Measurements from ENCODE around the gene IFT88.

Gene IFT88

DNA sequence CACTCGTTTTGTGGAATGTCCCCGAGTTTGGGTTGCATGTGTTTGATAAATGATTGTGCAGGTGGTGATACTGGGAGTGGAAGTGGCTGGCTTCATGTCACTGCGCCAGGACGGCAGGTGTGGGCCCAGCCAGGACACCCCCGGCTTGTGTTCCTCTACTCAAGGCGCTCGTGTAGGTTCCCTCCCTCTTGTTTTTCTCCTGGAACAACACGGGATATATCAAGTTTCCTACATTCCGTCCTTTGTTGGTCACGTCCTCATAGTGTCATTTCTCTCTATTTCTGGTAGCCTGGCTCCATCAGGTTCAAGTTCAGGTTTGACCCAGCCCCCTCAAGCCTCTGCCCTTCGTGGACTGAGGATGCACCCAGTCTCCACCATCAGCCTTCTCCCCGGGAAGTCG, 152.8 kb downstream of the IFT88 start:
- no peak for DNase-seq

DNA sequence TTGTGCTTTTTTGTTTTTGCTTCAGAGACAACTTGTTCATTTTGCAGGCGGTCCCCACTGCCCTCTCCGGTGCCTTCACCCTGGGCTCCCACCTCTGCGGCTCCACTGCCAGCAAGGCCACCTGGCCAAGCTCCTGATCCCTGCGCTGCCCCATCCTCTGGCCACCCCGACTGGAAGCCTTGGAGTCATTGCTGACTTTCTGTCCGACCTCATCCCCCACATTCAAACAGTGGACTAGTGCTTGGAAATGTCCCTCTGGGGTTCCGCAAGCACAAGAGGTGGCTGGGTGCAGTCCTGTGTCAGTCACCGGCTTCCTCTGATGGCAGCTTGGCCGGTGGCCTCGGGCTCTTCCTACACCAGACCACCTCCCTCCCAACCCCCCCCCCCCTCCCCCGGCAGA, 153.5 kb downstream of the IFT88 start:
- no peak for DNase-seq

DNA sequence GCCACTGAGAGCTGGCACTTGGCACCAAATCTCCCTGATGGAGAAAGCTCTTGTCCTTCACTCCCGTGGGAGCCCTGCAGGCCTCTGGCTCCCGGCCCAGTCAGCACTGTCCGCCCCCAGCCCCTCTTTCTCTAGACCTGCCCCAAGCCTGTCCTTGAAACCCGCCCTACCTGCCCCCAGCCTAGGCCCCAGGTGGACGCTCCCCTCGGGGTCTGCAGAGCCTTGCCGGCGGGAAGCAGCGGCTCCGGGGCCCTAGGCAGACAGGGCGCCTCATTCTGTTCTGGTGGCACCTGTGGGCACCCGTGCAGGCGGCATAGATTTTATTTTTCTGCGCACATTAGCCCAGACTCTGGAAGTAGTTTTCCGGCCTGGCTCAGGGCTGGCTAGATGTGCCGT, 154.1 kb downstream of the IFT88 start:
- DNase-seq = no peak

DNA sequence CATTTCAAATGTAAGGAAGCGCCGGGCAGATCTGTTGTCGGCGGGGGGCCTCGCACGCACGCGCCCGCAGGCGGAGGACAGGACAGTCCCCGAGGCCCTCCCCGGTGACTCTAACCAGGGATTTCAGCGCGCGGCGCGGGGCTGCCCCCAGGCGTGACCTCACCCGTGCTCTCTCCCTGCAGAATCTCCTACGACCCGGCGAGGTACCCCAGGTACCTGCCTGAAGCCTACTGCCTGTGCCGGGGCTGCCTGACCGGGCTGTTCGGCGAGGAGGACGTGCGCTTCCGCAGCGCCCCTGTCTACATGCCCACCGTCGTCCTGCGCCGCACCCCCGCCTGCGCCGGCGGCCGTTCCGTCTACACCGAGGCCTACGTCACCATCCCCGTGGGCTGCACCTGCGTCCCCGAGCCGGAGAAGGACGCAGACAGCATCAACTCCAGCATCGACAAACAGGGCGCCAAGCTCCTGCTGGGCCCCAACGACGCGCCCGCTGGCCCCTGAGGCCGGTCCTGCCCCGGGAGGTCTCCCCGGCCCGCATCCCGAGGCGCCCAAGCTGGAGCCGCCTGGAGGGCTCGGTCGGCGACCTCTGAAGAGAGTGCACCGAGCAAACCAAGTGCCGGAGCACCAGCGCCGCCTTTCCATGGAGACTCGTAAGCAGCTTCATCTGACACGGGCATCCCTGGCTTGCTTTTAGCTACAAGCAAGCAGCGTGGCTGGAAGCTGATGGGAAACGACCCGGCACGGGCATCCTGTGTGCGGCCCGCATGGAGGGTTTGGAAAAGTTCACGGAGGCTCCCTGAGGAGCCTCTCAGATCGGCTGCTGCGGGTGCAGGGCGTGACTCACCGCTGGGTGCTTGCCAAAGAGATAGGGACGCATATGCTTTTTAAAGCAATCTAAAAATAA, 154.7 kb downstream of the IFT88 start:
- DNase-seq = no peak

DNA sequence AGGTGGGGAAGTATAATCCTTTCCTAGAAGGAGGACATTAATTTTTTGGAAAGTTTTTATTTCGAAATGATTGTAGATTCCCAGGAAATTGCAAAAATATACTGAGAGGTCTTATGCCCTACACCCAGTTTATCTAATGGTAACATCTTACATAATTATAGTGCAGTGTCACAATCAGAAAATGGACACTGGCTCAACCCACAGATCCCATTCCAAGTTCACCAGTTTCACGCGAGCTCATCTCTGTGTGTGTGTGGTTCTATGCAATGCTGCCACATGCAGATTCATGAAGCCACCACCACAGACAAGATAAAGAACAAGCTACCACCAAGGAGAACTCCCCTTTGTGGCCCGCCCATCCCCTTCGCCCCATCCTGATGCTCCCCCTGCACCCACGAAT, 160.9 kb downstream of the IFT88 start:
- peak in 1 of 2 donors; percentile 73 for DNase-seq

DNA sequence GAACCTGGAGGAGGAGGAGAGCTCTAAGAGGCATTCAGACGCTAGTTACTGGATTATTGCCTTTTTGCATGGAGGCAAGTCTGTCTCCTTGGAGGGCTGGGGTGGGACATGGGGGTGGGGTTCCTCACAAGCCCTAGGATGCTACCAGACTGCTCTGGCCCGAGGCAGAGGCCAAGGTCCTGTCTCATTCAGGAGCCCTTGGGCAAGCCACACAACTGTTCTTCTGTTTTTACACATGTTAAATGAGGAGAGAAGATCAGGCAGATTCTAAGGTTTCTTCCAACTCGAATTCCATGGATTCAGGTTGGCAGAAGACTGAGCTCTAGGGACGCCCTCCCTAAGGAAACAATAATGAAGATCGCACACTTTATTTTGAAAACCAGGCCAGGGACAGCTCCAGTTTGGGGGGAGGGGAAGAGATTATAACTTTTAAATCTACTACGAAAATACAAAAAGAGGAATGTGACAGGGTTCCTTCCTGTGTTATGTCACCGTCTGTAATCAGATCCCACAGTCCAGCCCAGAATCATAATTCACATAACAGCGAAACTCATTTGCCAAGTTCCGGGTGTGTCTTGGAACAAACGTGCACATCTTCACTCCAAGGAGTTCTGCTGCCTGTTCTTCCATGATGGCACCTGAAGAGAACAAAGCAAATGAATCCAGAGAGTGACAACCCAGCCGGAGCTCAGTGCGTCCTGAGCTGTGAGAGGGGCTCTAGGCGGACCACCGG, 161.8 kb downstream of the IFT88 start:
- DNase-seq = no peak

DNA sequence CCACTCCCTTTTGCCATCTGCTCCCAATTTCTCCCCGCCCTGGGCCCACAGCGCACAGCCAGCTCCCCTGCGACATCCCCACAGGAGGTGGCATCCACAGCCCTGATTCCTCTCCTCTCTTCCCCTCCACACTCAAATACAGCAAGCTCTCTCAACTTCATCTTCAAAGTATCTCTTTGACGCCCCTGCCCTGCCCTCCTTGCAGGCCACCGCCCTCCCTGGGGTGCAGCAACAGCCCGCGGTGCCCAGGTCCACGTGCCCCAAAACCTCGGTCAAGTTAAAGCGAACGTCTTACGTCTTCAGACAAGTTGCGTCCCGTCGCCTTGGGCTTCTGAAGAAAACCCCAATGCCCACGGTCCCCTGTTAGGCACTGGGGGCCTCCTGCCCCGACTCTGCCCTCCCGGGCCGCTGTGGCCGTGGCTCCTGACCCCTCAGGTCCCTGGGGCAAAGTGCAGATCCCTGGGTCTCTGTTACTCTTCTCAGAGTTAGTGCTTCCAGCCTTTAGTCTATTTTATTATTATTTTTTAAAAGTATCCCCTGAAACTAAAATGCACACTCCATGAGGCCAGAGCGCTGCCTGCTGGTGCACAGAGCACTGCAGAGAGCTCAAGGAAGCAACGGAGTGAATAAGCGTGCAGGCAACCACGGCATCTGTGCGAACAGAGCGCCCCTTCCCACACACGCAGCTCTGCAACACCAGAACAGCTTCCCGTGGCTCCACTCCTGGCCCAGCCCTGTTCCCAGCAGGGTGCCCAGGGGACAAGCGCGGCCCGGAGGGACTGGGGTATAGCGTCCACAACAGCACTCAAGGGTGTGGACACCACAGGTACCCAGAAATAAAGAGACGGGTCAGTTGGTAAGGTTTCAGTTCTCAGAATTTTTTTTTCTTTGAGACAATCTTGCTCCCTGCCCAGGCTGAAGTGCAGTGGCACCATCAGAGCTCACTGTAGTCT, 163.0 kb downstream of the IFT88 start:
- no peak for DNase-seq

DNA sequence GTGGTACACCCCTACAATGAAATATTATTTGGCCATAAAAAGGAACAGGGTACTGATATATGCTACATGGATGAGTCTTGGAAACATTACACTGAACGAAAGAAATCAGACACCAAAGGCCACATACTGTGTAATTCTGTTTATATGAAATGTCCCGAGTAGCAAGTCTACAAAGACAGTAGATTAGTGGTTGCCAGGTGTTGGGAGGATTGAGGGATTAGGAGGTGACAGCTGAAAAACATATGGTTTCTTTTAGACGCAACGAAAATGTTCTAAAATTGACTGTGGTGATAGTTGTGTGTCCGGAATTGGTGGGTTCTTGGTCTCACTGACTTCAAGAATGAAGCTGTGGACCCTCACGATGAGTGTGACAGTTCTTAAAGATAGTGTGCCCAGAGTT, 171.7 kb downstream of the IFT88 start:
- no peak for DNase-seq

DNA sequence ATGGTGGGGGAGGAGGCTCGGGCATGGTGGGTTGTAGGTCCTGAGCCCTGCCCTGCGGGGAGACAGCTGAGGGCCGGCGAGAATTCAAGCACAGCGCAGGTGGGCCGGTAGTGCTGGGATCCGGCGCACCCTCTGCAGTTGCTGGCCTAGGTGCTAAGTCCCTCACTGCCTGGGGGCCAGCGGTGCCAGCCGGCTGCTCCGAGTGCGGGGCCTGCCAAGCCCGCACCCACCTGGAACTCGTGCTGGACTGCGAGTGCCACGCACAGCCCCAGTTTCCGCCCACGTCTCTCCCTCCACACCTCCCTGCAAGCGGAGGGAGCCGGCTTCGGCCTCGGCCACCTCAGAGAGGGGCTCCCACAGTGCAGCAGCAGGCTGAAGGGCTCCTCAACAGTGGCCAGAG, 173.1 kb downstream of the IFT88 start:
- no peak for DNase-seq
